Left ventricle myocardium inferior (tissue), 1 donor: Measurements from ENCODE around the gene SRMS. TPM values are rescaled to one million over a fixed set of nuclear protein-coding genes. Genes with fewer than 3 reads are reported as not detected.
A peak's percentile ranks its signal among the peaks of the same experiment; 100 is the strongest.

Source experiments
- DNase-seq: peaks from one replicate; pipeline ENCODE4 v3.0.0-alpha.2; 2020
- H3K27ac ChIP-seq: fragments of 200-600 bp; replicated peaks from 2 replicates; pipeline ENCODE4 v1.8.0; 2021
- H3K27me3 ChIP-seq: fragments of 200-600 bp; 2 replicates; pipeline ENCODE4 v1.8.0; 2021; ENCODE audit warnings: low read depth
- H3K36me3 ChIP-seq: fragments of 200-600 bp; 2 replicates; pipeline ENCODE4 v1.8.0; 2021
- H3K4me1 ChIP-seq: fragments of 200-600 bp; 2 replicates; pipeline ENCODE4 v1.8.0; 2021
- H3K4me3 ChIP-seq: fragments of 200-600 bp; 2 replicates; pipeline ENCODE4 v1.8.0; 2021; ENCODE audit warnings: mild to moderate bottlenecking, moderate library complexity
- H3K9me3 ChIP-seq: fragments of 200-600 bp; replicated peaks from 2 replicates; pipeline ENCODE4 v1.8.0; 2021
- CTCF ChIP-seq: fragments of 200-600 bp; IDR thresholded peaks from 2 replicates; pipeline ENCODE4 v1.8.0; 2021; ENCODE audit warnings: antibody characterized with exemption, mild to moderate bottlenecking, borderline replicate concordance
- intact Hi-C: fragments of 100-400 bp; cut with micrococcal nuclease; formaldehyde crosslinking; loops from one replicate; pipeline ENCODE4 v1.11.0; 2022
- total RNA-seq: library from RNA; stranded (reverse); fragmentation: NEBNext Ultra II Directional; extraction: Animal tissue kit (Norgen Biotek cat#: 25700); gene quantifications from one replicate; pipeline ENCODE4 v1.2.1, GENCODE V29; 2021
- donor health status: DM: no; HTN: yes; CAD: no; lungs with severe emphysema.

The SRMS gene
- total RNA-seq, 1 donor from 2014 or later: not detected

DNA sequence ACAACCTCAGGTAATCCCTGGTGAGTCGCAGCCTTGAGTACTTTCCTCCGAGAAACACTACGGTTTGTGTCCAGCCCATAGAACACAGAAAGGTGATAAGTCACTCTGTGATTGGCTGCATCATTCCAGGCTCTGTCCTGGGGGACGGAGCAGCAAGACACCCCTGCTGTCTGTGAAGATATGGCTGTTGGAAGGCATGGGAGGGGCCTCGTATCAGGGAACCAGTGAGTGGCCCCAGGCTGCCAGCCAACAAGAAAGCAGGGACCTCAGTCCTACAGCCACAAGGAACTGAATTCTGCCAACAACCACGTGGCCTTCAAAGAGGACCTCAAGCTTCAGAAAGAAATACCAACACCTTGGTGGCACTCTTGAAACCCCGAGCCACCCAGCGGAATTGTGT, 42.3 kb downstream of the SRMS start:
- no peak for DNase-seq
- TF ChIP-seq CTCF: no peak

DNA sequence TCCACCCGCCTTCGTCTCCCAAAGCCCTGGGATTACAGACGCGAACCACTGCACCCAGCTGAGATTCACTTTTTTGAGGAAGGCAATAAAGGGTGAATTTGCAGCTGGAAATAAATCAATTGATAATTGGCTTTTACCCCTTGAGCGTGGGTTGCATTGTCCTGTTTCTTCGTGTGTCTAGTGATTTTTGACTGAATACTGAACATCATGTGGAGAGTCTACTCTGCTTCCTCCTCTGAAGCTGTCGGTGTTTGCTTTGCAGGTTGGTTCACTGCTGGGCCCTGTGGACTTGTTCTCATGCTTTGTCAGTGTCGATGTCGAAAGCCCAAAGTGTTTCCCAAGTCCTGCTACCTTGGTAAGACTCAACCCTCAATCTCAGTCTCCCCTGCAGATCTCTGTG, 42.9 kb downstream of the SRMS start:
- intact Hi-C loops: no loop called here
- Histone ChIP-seq H3K27ac (no peak overlapping the region), H3K36me3 (no peaks in the 10 kb centered on the region), H3K4me3 (no peak overlapping the region), H3K27me3 (peaks cover 51% of the 10 kb centered on the region), H3K9me3 (peaks cover 23% of the 10 kb centered on the region), H3K4me1 (peaks cover 37% of the 10 kb centered on the region)
- no peak for DNase-seq
- TF ChIP-seq CTCF: no peak

More for the DNA sequence above, 42.3 kb downstream of the SRMS start:
- no peaks in the 10 kb centered on the region for H3K36me3 ChIP-seq
- H3K27ac ChIP-seq: no peak overlapping the region
- peaks cover 23% of the 10 kb centered on the region for H3K9me3 ChIP-seq
- no peak overlapping the region for H3K4me3 ChIP-seq
- intact Hi-C loops: no loop called here
- peaks cover 35% of the 10 kb centered on the region for H3K4me1 ChIP-seq
- H3K27me3 ChIP-seq: peaks cover 45% of the 10 kb centered on the region

DNA sequence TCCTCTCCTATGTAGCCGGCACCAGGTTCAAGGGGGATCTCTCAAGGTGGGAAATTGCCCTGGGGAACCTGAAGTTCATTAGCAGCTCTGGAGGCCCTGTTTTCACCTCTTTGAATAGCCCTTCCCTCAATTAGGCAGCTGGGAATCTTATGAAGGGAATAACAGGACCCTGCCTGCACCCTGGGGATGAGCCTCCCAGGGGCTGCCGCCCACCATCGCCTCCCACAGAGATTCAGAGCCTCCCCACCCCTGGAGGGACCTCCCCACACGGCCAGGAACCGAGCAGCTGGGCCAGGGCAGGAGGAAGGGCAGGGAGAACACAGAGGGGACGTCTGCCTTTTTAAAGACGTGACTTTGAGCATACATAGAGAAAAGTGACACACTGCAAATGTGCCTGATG, 44.0 kb downstream of the SRMS start:
- intact Hi-C loops: no loop called here
- H3K4me1 ChIP-seq: peaks cover 39% of the 10 kb centered on the region
- H3K27me3 ChIP-seq: peaks cover 62% of the 10 kb centered on the region
- H3K4me3 ChIP-seq: no peak overlapping the region
- H3K36me3 ChIP-seq: no peaks in the 10 kb centered on the region
- no peak for TF ChIP-seq CTCF
- DNase-seq: no peak
- peak overlapping the region; percentile 5 for H3K27ac ChIP-seq
- peaks cover 23% of the 10 kb centered on the region for H3K9me3 ChIP-seq

DNA sequence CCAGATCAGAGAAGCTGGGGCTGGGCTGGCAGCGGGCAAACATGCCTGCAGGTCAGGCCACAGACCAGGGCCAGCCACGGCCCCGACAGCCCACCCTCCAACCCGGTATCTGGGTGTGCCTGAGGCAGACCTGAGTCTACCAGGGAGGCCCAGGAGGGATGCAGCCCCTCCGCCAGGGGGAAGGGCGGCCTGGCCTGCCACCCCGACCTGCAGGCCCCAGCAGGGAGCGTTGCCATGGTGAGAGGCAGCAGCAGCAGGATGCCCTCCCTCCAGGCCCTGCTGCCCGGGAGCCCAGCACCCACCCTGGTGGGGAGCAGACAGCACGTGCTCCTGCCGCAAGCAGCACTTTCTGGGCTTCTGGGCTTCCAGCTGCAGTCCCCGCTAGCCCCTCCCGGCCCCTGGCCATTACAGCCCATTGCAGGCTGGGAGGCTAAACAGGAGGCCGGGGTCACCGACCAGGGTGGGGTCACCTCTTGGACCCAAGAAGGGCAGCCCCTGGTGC, 44.8 kb downstream of the SRMS start:
- no peak for DNase-seq
- Histone ChIP-seq H3K36me3 (no peaks in the 10 kb centered on the region), H3K4me3 (no peak overlapping the region), H3K4me1 (peaks cover 47% of the 10 kb centered on the region), H3K27me3 (peaks cover 64% of the 10 kb centered on the region), H3K9me3 (peaks cover 23% of the 10 kb centered on the region), H3K27ac (peak overlapping the region; percentile 94)
- no peak for TF ChIP-seq CTCF
- intact Hi-C loops: no loop called here

DNA sequence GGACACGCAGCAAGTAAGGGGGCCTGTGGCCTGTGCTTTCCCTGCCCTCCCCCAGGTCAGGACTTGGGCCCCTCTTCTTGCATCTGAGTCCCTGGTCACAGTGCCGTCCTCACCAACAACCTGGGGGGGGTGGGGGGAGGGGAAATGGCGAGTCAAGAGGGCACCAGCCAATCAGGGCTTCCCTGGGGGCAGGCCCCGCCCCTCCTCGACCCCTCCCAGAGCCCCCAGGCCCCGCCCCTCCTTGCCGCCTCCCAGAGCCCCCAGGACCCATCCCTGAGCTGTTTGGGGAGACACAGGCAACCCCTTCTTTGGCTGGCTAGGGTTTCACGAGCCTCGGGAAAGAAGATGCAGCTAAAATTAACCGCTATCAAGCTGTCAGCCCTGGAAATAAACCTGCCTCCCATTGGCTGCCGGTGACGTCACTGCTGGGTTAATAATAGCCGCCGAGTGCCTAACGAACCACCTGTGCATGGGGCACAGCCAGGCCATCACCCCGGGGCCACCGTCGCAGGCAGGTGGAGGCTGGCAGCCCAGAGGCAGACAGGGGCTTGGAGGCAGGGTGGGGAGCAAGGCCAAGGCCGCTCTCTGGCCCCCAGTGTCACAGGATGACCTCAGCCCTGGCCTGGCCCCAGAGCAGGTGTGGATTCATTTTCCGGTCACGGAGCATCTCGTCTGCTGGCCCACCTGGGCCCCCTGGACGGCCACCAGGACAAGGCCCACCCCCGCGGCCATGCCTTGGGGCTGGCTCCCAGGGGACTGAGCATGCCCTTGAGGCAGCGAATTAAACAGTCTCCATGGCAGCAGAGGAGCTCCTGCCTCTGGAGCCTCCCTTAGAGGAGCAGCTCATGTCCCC, 45.5 kb downstream of the SRMS start:
- no peak for TF ChIP-seq CTCF
- H3K27me3 ChIP-seq: peaks cover 71% of the 10 kb centered on the region
- intact Hi-C loops: no loop called here
- H3K27ac ChIP-seq: peak overlapping the region; percentile 94
- DNase-seq: peak; percentile 81
- H3K36me3 ChIP-seq: no peaks in the 10 kb centered on the region
- H3K4me1 ChIP-seq: peaks cover 48% of the 10 kb centered on the region
- peaks cover 23% of the 10 kb centered on the region for H3K9me3 ChIP-seq
- peak overlapping the region; percentile 23 for H3K4me3 ChIP-seq
